ENCODE results near the gene SLU7. TPM values are rescaled to one million over a fixed set of nuclear protein-coding genes. Genes with fewer than 3 reads are reported as not detected.

The SLU7 gene
- total and polyA plus RNA-seq, 4 donors = 26.7 to 35.6 (median 34.8) TPM

DNA sequence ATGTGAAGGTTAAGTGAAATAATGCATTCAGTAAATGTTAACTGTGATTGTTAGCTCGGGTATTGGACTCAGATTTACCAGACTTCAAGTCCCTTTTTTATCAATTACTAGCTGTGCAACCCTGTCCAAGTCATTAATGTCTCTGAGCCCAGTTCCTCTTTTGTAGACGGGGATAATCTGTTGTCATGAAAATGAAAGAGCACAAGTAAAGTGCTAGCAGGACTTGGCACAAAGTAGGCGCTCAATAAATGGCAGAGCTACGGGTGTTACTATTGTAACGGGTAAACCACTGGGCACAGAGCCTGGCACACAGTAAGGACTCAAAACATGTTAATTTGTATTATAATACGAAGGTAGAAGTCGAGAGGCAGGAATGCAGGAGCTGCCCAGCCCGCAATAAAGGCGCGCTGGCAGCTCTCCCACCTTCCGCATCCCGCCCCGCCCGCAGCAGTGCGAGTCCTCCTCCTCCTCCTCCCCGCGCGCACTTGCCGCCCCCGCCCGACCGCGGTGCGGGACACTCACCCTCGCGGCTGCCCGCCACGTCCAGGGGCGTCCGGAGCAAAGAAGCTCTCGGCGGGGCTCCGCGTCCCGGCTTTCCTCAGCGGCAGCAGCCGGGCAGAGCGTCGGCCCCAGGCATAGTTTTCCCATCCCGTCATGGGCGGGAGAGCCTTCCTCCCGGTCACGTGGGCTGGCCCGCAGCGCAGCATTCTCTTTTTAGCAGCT, 48.7 kb downstream of the SLU7 start, which contains the start of gene C1QTNF2:
C1QTNF2 (minus strand) TSS at position 637 of the 723 bp plus-strand sequence. CDS start 15,615 bp downstream, outside the sequence.
- Histone ChIP-seq H3K27me3 (ENCODE audit: control insufficient read depth in 3 of 3, insufficient read depth in 3 of 3, low read length in 2 of 3) (peaks cover 0 to 10% (median 6%) of the 10 kb centered on the region in 3 donors), H3K27ac (ENCODE audit: low read depth in 1 of 2, low read length in 1 of 2) (peak within 1 kb of the TSS; percentile 55)

DNA sequence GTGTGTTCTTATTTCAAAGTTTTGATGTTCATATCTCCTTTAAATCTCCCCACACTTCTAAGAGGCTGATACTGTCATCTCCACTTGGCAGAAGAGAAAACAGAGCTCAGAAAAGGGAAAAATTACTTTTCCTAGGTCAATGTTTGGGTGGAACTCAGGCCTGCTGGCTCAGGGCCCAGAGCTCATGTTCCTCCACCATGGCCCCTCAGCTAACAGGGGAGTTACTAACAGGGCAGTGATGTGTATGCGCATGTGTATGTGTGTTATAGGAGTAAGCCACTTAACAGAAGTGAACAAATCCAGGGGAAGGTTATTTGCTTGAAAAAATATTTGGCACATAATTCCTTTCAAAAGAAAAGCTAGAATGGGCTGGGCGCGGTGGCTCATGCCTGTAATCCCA, 51.0 kb downstream of the SLU7 start:
- ATAC-seq (ENCODE audit: insufficient read depth, low FRiP score) = no peak
- H3K9ac ChIP-seq (ENCODE audit: insufficient read depth in 1 of 2, low read length in 2 of 2) = no peak overlapping the region
- 90 to 96% methylated on average over 3 of the region's 3 CpGs for WGBS, 2 donors

More for the DNA sequence above, 48.7 kb downstream of the SLU7 start, which contains the start of gene C1QTNF2:
- 3% methylated on average over 42 to 45 of the region's 45 CpGs for WGBS, 2 donors
- H3K36me3 ChIP-seq (ENCODE audit: control insufficient read depth in 4 of 4, insufficient read depth in 4 of 4, low read length in 4 of 4) = no peaks in the 10 kb centered on the region
- H3K4me1 ChIP-seq (ENCODE audit: control insufficient read depth in 5 of 5, insufficient read depth in 5 of 5, low read length in 5 of 5) = peaks cover 0 to 5% (median 0%) of the 10 kb centered on the region in 5 donors
- peak within 1 kb of the TSS; percentile 46 for H3K4me3 ChIP-seq
- DNase-seq (peak; percentile 82 to 89 (median 88)), ATAC-seq (ENCODE audit: insufficient read depth, low FRiP score) (peak; percentile 60)
- peak within 1 kb of the TSS in 1 of 2 donors; percentile 61 for H3K9ac ChIP-seq (ENCODE audit: insufficient read depth in 1 of 2, low read length in 2 of 2)
- TF ChIP-seq, protein P1, sequence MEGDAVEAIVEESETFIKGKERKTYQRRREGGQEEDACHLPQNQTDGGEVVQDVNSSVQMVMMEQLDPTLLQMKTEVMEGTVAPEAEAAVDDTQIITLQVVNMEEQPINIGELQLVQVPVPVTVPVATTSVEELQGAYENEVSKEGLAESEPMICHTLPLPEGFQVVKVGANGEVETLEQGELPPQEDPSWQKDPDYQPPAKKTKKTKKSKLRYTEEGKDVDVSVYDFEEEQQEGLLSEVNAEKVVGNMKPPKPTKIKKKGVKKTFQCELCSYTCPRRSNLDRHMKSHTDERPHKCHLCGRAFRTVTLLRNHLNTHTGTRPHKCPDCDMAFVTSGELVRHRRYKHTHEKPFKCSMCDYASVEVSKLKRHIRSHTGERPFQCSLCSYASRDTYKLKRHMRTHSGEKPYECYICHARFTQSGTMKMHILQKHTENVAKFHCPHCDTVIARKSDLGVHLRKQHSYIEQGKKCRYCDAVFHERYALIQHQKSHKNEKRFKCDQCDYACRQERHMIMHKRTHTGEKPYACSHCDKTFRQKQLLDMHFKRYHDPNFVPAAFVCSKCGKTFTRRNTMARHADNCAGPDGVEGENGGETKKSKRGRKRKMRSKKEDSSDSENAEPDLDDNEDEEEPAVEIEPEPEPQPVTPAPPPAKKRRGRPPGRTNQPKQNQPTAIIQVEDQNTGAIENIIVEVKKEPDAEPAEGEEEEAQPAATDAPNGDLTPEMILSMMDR (IDR thresholded peaks at IDR 0.05; ENCODE audit: control extremely low read depth, extremely low read depth) = no peak
- H3K9me3 ChIP-seq (ENCODE audit: control insufficient read depth in 4 of 4, insufficient read depth in 3 of 4, low read length in 3 of 4) = no peaks in the 10 kb centered on the region

DNA sequence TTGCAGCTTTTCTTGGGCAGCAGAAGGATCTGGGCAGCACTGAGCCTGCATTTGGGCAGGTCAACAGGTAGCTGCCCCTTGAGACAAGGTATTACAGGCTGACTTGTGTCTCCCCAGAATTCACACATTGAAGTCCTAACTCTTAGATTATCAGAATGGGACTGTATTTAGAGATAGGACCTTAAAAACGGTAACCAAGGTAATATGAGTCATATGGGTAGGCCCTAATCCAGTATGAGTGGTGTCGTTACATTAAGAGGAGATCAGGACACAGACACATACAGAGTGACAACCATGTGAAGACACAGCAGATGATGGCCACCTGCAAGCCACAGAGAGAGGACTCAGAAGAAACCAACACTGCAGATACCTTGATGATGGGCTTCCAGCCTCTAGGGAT, 51.6 kb downstream of the SLU7 start:
- TF ChIP-seq, protein P1 (IDR thresholded peaks at IDR 0.05; ENCODE audit: control extremely low read depth, extremely low read depth) = no peak
- ATAC-seq (ENCODE audit: insufficient read depth, low FRiP score) (no peak), DNase-seq (no peak)
- peaks cover 0 to 4% (median 0%) of the 10 kb centered on the region in 3 donors for H3K27me3 ChIP-seq (ENCODE audit: control insufficient read depth in 3 of 3, insufficient read depth in 3 of 3, low read length in 2 of 3)
- H3K9me3 ChIP-seq (ENCODE audit: control insufficient read depth in 4 of 4, insufficient read depth in 3 of 4, low read length in 3 of 4) = no peaks in the 10 kb centered on the region
- H3K9ac ChIP-seq (ENCODE audit: insufficient read depth in 1 of 2, low read length in 2 of 2) = no peak overlapping the region
- WGBS, 2 donors = 62 to 88% methylated on average over 2 of the region's 2 CpGs
- no peak overlapping the region for H3K27ac ChIP-seq (ENCODE audit: low read depth in 1 of 2, low read length in 1 of 2)
- no peak overlapping the region for H3K4me3 ChIP-seq
- H3K4me1 ChIP-seq (ENCODE audit: control insufficient read depth in 5 of 5, insufficient read depth in 5 of 5, low read length in 5 of 5) = peaks cover 0 to 13% (median 7%) of the 10 kb centered on the region in 5 donors
- H3K36me3 ChIP-seq (ENCODE audit: control insufficient read depth in 4 of 4, insufficient read depth in 4 of 4, low read length in 4 of 4) = no peaks in the 10 kb centered on the region

More for the DNA sequence above, 51.0 kb downstream of the SLU7 start:
- H3K4me1 ChIP-seq (ENCODE audit: control insufficient read depth in 5 of 5, insufficient read depth in 5 of 5, low read length in 5 of 5) = peaks cover 0 to 10% (median 7%) of the 10 kb centered on the region in 5 donors
- peaks cover 0 to 4% (median 0%) of the 10 kb centered on the region in 3 donors for H3K27me3 ChIP-seq (ENCODE audit: control insufficient read depth in 3 of 3, insufficient read depth in 3 of 3, low read length in 2 of 3)
- H3K9me3 ChIP-seq (ENCODE audit: control insufficient read depth in 4 of 4, insufficient read depth in 3 of 4, low read length in 3 of 4) = no peaks in the 10 kb centered on the region
- peak in 1 of 3 donors; percentile 39 for DNase-seq
- no peak overlapping the region for H3K4me3 ChIP-seq
- no peaks in the 10 kb centered on the region for H3K36me3 ChIP-seq (ENCODE audit: control insufficient read depth in 4 of 4, insufficient read depth in 4 of 4, low read length in 4 of 4)
- TF ChIP-seq, protein P1 (IDR thresholded peaks at IDR 0.05; ENCODE audit: control extremely low read depth, extremely low read depth) = no peak
- H3K27ac ChIP-seq (ENCODE audit: low read depth in 1 of 2, low read length in 1 of 2) = no peak overlapping the region

Measured in lung (tissue), 12 donors.